ENCODE results near the gene BBS9. TPM values are rescaled to one million over a fixed set of nuclear protein-coding genes. Genes with fewer than 3 reads are reported as not detected.

Gene BBS9
- total RNA-seq, 2 experiments from 2014 or later = 16.0 to 20.4 TPM

- H3K4me1 Mint-ChIP-seq (ENCODE audit: low read depth) = no peaks in the 10 kb centered on the region
- ChIA-PET CTCF (no interaction called here), POLR2A (no interaction called here)
- H3K9me3 Mint-ChIP-seq = peaks cover 5% of the 10 kb centered on the region
- intact Hi-C loops (cut with DNase I, micrococcal nuclease) = no loop called here
- Histone ChIP-seq H3K27ac (ENCODE audit: low read depth in 1 of 2, low read length in 2 of 2) (no peak overlapping the region), H3K4me1 (ENCODE audit: insufficient read depth, low read length) (no peaks in the 10 kb centered on the region), H3K9me3 (ENCODE audit: control insufficient read depth in 1 of 2, insufficient read depth in 1 of 2, low read length in 2 of 2) (no peaks in the 10 kb centered on the region), H3K4me3 (ENCODE audit: low read length) (no peak overlapping the region), H3K27me3 (ENCODE audit: control insufficient read depth in 1 of 2, insufficient read depth in 2 of 2, low read length in 2 of 2) (no peaks in the 10 kb centered on the region), H3K36me3 (ENCODE audit: insufficient read depth, low read length) (no peaks in the 10 kb centered on the region)
- H3K4me3 Mint-ChIP-seq = no peak overlapping the region
- ATAC-seq (ENCODE audit: poor library complexity) = no peak
- H3K27me3 Mint-ChIP-seq = no peaks in the 10 kb centered on the region
- peaks cover 11% of the 10 kb centered on the region for H3K36me3 Mint-ChIP-seq (ENCODE audit: low read depth)
- DNase-seq = no peak
- no peak overlapping the region for H3K27ac Mint-ChIP-seq
- TF ChIP-seq CTCF (IDR thresholded peaks at IDR 0.05) = no peak
Measured at GRCh38 chr7:33463131-33463530, 333.8 kb downstream of the BBS9 start.

- Mint-ChIP-seq H3K36me3 (ENCODE audit: low read depth) (peaks cover 11% of the 10 kb centered on the region), H3K27ac (no peak overlapping the region), H3K9me3 (peaks cover 8% of the 10 kb centered on the region), H3K4me3 (no peak overlapping the region), H3K27me3 (no peaks in the 10 kb centered on the region), H3K4me1 (ENCODE audit: low read depth) (no peaks in the 10 kb centered on the region)
- no peak for DNase-seq
- Histone ChIP-seq H3K4me1 (ENCODE audit: insufficient read depth, low read length) (no peaks in the 10 kb centered on the region), H3K36me3 (ENCODE audit: insufficient read depth, low read length) (no peaks in the 10 kb centered on the region), H3K9me3 (ENCODE audit: control insufficient read depth in 1 of 2, insufficient read depth in 1 of 2, low read length in 2 of 2) (no peaks in the 10 kb centered on the region), H3K4me3 (ENCODE audit: low read length) (no peak overlapping the region), H3K27ac (ENCODE audit: low read depth in 1 of 2, low read length in 2 of 2) (no peak overlapping the region), H3K27me3 (ENCODE audit: control insufficient read depth in 1 of 2, insufficient read depth in 2 of 2, low read length in 2 of 2) (no peaks in the 10 kb centered on the region)
- POLR2A ChIA-PET = no interaction called here
- CTCF ChIA-PET = no interaction called here
- no peak for ATAC-seq (ENCODE audit: poor library complexity)
- TF ChIP-seq CTCF (IDR thresholded peaks at IDR 0.05) = no peak
- intact Hi-C loops (cut with DNase I, micrococcal nuclease) = no loop called here
Measured at GRCh38 chr7:33466203-33466602, 336.8 kb downstream of the BBS9 start.

GRCh38 chr7:33471636-33472242, 342.4 kb downstream of the BBS9 start:
- ATAC-seq (ENCODE audit: poor library complexity) = no peak

More at GRCh38 chr7:33471636-33472242, 342.4 kb downstream of the BBS9 start:
- no peak for TF ChIP-seq CTCF (IDR thresholded peaks at IDR 0.05)
- H3K27me3 ChIP-seq (ENCODE audit: control insufficient read depth in 1 of 2, insufficient read depth in 2 of 2, low read length in 2 of 2) = no peaks in the 10 kb centered on the region
- no peaks in the 10 kb centered on the region for H3K9me3 ChIP-seq (ENCODE audit: control insufficient read depth in 1 of 2, insufficient read depth in 1 of 2, low read length in 2 of 2)
- DNase-seq = no peak
- Mint-ChIP-seq H3K9me3 (peaks cover 8% of the 10 kb centered on the region), H3K4me1 (ENCODE audit: low read depth) (no peaks in the 10 kb centered on the region), H3K4me3 (no peak overlapping the region), H3K36me3 (ENCODE audit: low read depth) (peaks cover 4% of the 10 kb centered on the region), H3K27ac (no peak overlapping the region), H3K27me3 (no peaks in the 10 kb centered on the region)
- POLR2A ChIA-PET = no interaction called here
- CTCF ChIA-PET = no interaction called here
- H3K4me1 ChIP-seq (ENCODE audit: insufficient read depth, low read length) = no peaks in the 10 kb centered on the region
- no peaks in the 10 kb centered on the region for H3K36me3 ChIP-seq (ENCODE audit: insufficient read depth, low read length)
- intact Hi-C loops (cut with DNase I, micrococcal nuclease) = no loop called here
- H3K27ac ChIP-seq (ENCODE audit: low read depth in 1 of 2, low read length in 2 of 2) = no peak overlapping the region
- no peak overlapping the region for H3K4me3 ChIP-seq (ENCODE audit: low read length)
